Activated T-cell treated with anti-CD3 and anti-CD28 coated beads for 24 hours (primary cell): ENCODE measurements around the gene NUDCD3.

Source experiments
- DNase-seq: peaks from one replicate; pipeline ENCODE4 v3.0.0-alpha.2; 2020; ENCODE audit warnings: low read depth

Gene NUDCD3

GRCh38 chr7:44400033-44400511 lies 90.4 kb downstream of the NUDCD3 start:
- no peak for DNase-seq

- DNase-seq, result no peak
Observed at GRCh38 chr7:44398953-44399574, 91.4 kb downstream of the NUDCD3 start.

- DNase-seq, result no peak
Observed at GRCh38 chr7:44398511-44398911, 91.9 kb downstream of the NUDCD3 start.

GRCh38 chr7:44396931-44397545 lies 93.4 kb downstream of the NUDCD3 start:
- no peak for DNase-seq

- no peak for DNase-seq
Observed at GRCh38 chr7:44396496-44396895, 94.0 kb downstream of the NUDCD3 start.

- no peak for DNase-seq
Observed at GRCh38 chr7:44395067-44395466, 95.4 kb downstream of the NUDCD3 start.

GRCh38 chr7:44394636-44395035 lies 95.8 kb downstream of the NUDCD3 start:
- DNase-seq, result no peak

- no peak for DNase-seq
Observed at GRCh38 chr7:44394112-44394447, 96.4 kb downstream of the NUDCD3 start.

- no peak for DNase-seq
Observed at GRCh38 chr7:44393238-44394111, 97.0 kb downstream of the NUDCD3 start.

- no peak for DNase-seq
Observed at GRCh38 chr7:44392618-44393010, 97.8 kb downstream of the NUDCD3 start.

- DNase-seq, result no peak
Observed at GRCh38 chr7:44391746-44392617, 98.5 kb downstream of the NUDCD3 start.

- DNase-seq, result no peak
Observed at GRCh38 chr7:44391171-44391570, 99.3 kb downstream of the NUDCD3 start.

- DNase-seq, result no peak
Observed at GRCh38 chr7:44390701-44391100, 99.8 kb downstream of the NUDCD3 start.

GRCh38 chr7:44388089-44388970 lies 102.1 kb downstream of the NUDCD3 start:
- DNase-seq, result no peak

- DNase-seq, result no peak
Observed at GRCh38 chr7:44387389-44387788, 103.1 kb downstream of the NUDCD3 start.

- DNase-seq, result no peak
Observed at GRCh38 chr7:44386139-44386913, 104.1 kb downstream of the NUDCD3 start.

GRCh38 chr7:44385434-44386138 lies 104.9 kb downstream of the NUDCD3 start:
- DNase-seq, result no peak

- no peak for DNase-seq
Observed at GRCh38 chr7:44384586-44385433, 105.6 kb downstream of the NUDCD3 start.

- no peak for DNase-seq
Observed at GRCh38 chr7:44383566-44383965, 106.9 kb downstream of the NUDCD3 start.
